Ishikawa (cell line): ENCODE data around the gene PACS1.

ENCODE experiments used
- CEBPB ChIP-seq: IDR thresholded peaks from 2 replicates; pipeline ENCODE4 v1.6.1; 2012
- CREB1 ChIP-seq: IDR thresholded peaks from 2 replicates; pipeline ENCODE4 v1.6.1; 2012; ENCODE audit warnings: low read depth
- EGR1 ChIP-seq: IDR thresholded peaks from 2 replicates; pipeline ENCODE4 v1.6.1; 2012
- EP300 ChIP-seq: IDR thresholded peaks from 2 replicates; pipeline ENCODE4 v1.6.1; 2012; ENCODE audit warnings: borderline replicate concordance
- FOXM1 ChIP-seq: IDR thresholded peaks from 2 replicates; pipeline ENCODE4 v1.6.1; 2012; ENCODE audit warnings: low read depth, borderline replicate concordance
- MAX ChIP-seq: IDR thresholded peaks from 2 replicates; pipeline ENCODE4 v1.6.1; 2012
- NFIC ChIP-seq: IDR thresholded peaks from 2 replicates; pipeline ENCODE4 v1.6.1; 2012
- RAD21 ChIP-seq: IDR thresholded peaks from 2 replicates; pipeline ENCODE4 v1.6.1; 2012; ENCODE audit warnings: low read depth
- REST ChIP-seq: IDR thresholded peaks from 2 replicates; pipeline ENCODE4 v1.6.1; 2012; ENCODE audit warnings: low read depth, mild to moderate bottlenecking
- TAF1 ChIP-seq: IDR thresholded peaks from 2 replicates; pipeline ENCODE4 v1.6.1; 2012; ENCODE audit warnings: low read depth, mild to moderate bottlenecking
- TCF12 ChIP-seq: IDR thresholded peaks from 2 replicates; pipeline ENCODE4 v1.6.1; 2012; ENCODE audit warnings: low read depth
- TEAD4 ChIP-seq: IDR thresholded peaks from 2 replicates; pipeline ENCODE4 v1.6.1; 2012
- USF1 ChIP-seq: IDR thresholded peaks from 2 replicates; pipeline ENCODE4 v1.6.1; 2012
- YY1 ChIP-seq: IDR thresholded peaks from 2 replicates; pipeline ENCODE4 v1.6.1; 2012; ENCODE audit warnings: low read depth
- ZBTB7A ChIP-seq: IDR thresholded peaks from 2 replicates; pipeline ENCODE4 v1.6.1; 2012; ENCODE audit warnings: low read depth

The PACS1 gene

GRCh38 chr11:66119348-66120133 is 49.5 kb downstream of the PACS1 start:
- no peak for TF ChIP-seq EP300
- TF ChIP-seq MAX = no peak
- TF ChIP-seq USF1 = no peak
- no peak for TF ChIP-seq TEAD4
- TF ChIP-seq EGR1 = no peak
- TF ChIP-seq YY1 = no peak
- no peak for TF ChIP-seq CREB1
- TF ChIP-seq RAD21 = no peak
- no peak for TF ChIP-seq CEBPB
- no peak for TF ChIP-seq NFIC
- no peak for TF ChIP-seq FOXM1
- no peak for TF ChIP-seq REST
- no peak for TF ChIP-seq ZBTB7A
- no peak for TF ChIP-seq TAF1

GRCh38 chr11:66121466-66121865 is 51.4 kb downstream of the PACS1 start:
- TF ChIP-seq USF1 (no peak), FOXM1 (no peak), EP300 (no peak), EGR1 (no peak), MAX (no peak), TAF1 (no peak), ZBTB7A (no peak), RAD21 (no peak), TCF12 (no peak), CEBPB (no peak), NFIC (no peak), YY1 (no peak)

GRCh38 chr11:66123902-66124301 is 53.8 kb downstream of the PACS1 start:
- TF ChIP-seq USF1 (no peak), NFIC (no peak), YY1 (no peak), FOXM1 (no peak), ZBTB7A (no peak), TCF12 (no peak), RAD21 (no peak), EP300 (no peak), EGR1 (no peak), CREB1 (no peak), TEAD4 (no peak), CEBPB (no peak), REST (no peak), TAF1 (no peak), MAX (no peak)

- TF ChIP-seq EP300 (no peak), ZBTB7A (no peak), EGR1 (no peak)
These were observed 54.5 kb downstream of the PACS1 start for GRCh38 chr11:66124564-66124963.

- TF ChIP-seq TEAD4 (no peak), RAD21 (no peak)
These were observed 56.0 kb downstream of the PACS1 start for GRCh38 chr11:66126064-66126463.
